GM23248 (cell line): Measurements from ENCODE around the gene RUNDC1.

Experiments used
- EZH2 ChIP-seq: fragments of 200-600 bp; sonication (generic); IDR thresholded peaks from 2 replicates; pipeline ENCODE4 v1.6.1; 2018; ENCODE audit warnings: antibody characterized with exemption, mild to moderate bottlenecking; ENCODE audit not compliant: insufficient read depth, poor library complexity, severe bottlenecking
- EZH2phosphoT487 ChIP-seq: fragments of 200-600 bp; sonication (generic); IDR thresholded peaks from 2 replicates; pipeline ENCODE4 v1.6.1; 2018; ENCODE audit warnings: antibody characterized with exemption, moderate library complexity, mild to moderate bottlenecking, low read depth; ENCODE audit not compliant: insufficient read depth

- TF ChIP-seq EZH2 (no peak), EZH2phosphoT487 (no peak)
These were observed 12.5 kb downstream of the RUNDC1 start for GRCh38 chr17:42992872-42993271.
